Measurements from ENCODE around the gene ELFN2.

Gene ELFN2

DNA sequence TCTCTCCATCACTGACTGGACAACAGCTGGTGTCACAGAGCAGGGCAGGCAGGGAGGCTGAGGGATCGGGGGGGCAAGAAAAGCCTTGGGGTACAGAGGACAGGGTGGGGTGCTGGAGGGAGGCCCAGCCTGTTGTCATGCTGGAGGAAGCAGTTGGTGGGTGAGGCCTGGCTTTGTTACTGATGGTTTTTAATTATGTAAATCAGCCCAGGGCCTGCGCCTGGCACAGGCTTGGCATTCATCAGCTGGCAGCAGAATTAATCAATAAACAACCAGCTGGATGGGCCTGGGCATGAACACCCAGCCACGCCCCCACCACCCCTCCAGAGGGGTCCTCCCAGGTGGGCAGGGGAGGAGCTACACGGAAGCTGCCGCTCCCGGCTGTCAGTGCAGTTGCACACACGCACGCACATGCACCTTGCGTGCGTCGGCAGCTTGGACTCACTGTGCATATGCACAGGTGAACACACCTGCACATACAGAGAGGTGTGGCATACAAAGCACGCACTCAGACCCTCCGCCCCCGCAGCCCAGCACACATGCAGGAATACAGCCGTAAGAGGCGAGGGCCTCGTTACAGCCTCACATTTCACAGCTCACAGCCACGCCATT, 21.3 kb upstream of the ELFN2 start:
- POLR2A ChIA-PET = no interaction called here
- H3K9me3 ChIP-seq (ENCODE audit: control extremely low read depth in 1 of 5, control insufficient read depth in 4 of 5, insufficient read depth in 2 of 5, low read depth in 1 of 5, low read length in 4 of 5) = peaks cover 0 to 3% (median 0%) of the 10 kb centered on the region in 5 experiments

DNA sequence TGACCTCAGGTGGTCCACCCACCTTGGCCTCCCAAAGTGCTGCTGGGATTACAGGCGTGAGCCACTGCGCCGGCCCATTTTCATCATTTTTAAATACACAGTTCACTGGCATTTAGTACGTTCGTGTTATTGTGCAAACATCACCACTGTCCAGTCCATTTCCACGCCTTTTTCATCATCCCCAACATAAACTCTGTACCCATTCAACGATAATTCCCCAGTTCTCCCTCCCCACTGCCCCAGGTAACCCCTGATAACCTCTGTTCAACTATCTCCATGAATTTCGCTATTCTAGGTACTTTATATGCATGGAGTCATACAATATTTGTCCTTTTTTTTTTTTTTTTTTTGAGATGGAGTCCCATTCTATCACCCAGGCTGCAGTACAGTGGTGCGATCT, 18.2 kb upstream of the ELFN2 start:
- CTCF ChIA-PET = interaction anchor here (0.6 to 1.2 kb wide), 3 partner anchors 10 to 222 kb away, joined by 3 read pairs; no protein-coding TSS in a partner anchor
- Histone ChIP-seq H3K36me3 (ENCODE audit: control insufficient read depth in 4 of 4, insufficient read depth in 4 of 4, low read length in 3 of 4) (no peaks in the 10 kb centered on the region), H3K4me1 (ENCODE audit: control extremely low read depth in 1 of 4, control insufficient read depth in 4 of 4, insufficient read depth in 4 of 4, low read length in 3 of 4) (peaks cover 0 to 15% (median 8%) of the 10 kb centered on the region in 4 experiments), H3K4me3 (ENCODE audit: control insufficient read depth in 1 of 7, extremely low read depth in 1 of 7, insufficient read depth in 4 of 7, low read depth in 2 of 7, low read length in 6 of 7) (no peak overlapping the region), H3K27ac (ENCODE audit: insufficient read depth in 1 of 2, low read depth in 1 of 2, low read length in 2 of 2, poor library complexity in 1 of 2, severe bottlenecking in 2 of 2) (no peak overlapping the region), H3K9me3 (ENCODE audit: control extremely low read depth in 1 of 5, control insufficient read depth in 4 of 5, insufficient read depth in 2 of 5, low read depth in 1 of 5, low read length in 4 of 5) (peaks cover 0 to 5% (median 3%) of the 10 kb centered on the region in 5 experiments), H3K27me3 (replicated peaks in 2 of 5; ENCODE audit: control insufficient read depth in 4 of 5, insufficient read depth in 5 of 5, low read length in 4 of 5) (peaks cover 0 to 6% (median 0%) of the 10 kb centered on the region in 5 experiments)
- 97% methylated on average over 7 of the region's 9 CpGs for WGBS (ENCODE audit: insufficient coverage)
- no peak for DNase-seq
- POLR2A ChIA-PET = no interaction called here

More for the DNA sequence above, 21.3 kb upstream of the ELFN2 start:
- peaks cover 0 to 4% (median 0%) of the 10 kb centered on the region in 5 experiments for H3K27me3 ChIP-seq (replicated peaks in 2 of 5; ENCODE audit: control insufficient read depth in 4 of 5, insufficient read depth in 5 of 5, low read length in 4 of 5)
- WGBS (ENCODE audit: insufficient coverage) = 95% methylated on average over 17 of the region's 18 CpGs
- CTCF ChIA-PET = interaction anchor here (1.6 to 3.1 kb wide), 6 partner anchors 10 to 132 kb away, joined by 3 to 23 read pairs (median 6); no protein-coding TSS in a partner anchor
- no peak for DNase-seq
- H3K27ac ChIP-seq (ENCODE audit: insufficient read depth in 1 of 2, low read depth in 1 of 2, low read length in 2 of 2, poor library complexity in 1 of 2, severe bottlenecking in 2 of 2) = no peak overlapping the region
- H3K4me3 ChIP-seq (ENCODE audit: control insufficient read depth in 1 of 7, extremely low read depth in 1 of 7, insufficient read depth in 4 of 7, low read depth in 2 of 7, low read length in 6 of 7) = no peak overlapping the region
- H3K4me1 ChIP-seq (ENCODE audit: control extremely low read depth in 1 of 4, control insufficient read depth in 4 of 4, insufficient read depth in 4 of 4, low read length in 3 of 4) = peaks cover 0 to 16% (median 8%) of the 10 kb centered on the region in 4 experiments
- no peaks in the 10 kb centered on the region for H3K36me3 ChIP-seq (ENCODE audit: control insufficient read depth in 4 of 4, insufficient read depth in 4 of 4, low read length in 3 of 4)

DNA sequence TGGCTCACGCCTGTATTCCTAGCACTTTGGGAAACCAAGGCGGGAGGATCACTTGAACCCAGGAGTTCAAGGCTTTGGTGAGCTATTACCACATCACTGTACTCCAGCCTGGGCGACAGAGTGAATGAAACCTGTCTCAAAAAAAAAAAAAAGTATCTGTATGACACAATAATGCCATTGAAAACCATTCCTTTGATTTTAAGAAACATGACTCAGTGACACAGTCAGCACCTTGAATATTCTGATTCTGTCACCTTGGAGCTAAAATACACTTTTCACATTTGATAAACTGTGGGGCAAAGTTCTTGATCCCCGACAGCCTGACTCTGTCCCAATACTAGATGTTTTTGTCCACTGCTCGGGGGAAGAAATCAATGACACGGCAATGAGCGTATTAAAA, 16.7 kb upstream of the ELFN2 start:
- DNase-seq = no peak
- H3K27ac ChIP-seq (ENCODE audit: insufficient read depth in 1 of 2, low read depth in 1 of 2, low read length in 2 of 2, poor library complexity in 1 of 2, severe bottlenecking in 2 of 2) = no peak overlapping the region
- WGBS (ENCODE audit: insufficient coverage) = 100% methylated on average over 7 of the region's 7 CpGs

DNA sequence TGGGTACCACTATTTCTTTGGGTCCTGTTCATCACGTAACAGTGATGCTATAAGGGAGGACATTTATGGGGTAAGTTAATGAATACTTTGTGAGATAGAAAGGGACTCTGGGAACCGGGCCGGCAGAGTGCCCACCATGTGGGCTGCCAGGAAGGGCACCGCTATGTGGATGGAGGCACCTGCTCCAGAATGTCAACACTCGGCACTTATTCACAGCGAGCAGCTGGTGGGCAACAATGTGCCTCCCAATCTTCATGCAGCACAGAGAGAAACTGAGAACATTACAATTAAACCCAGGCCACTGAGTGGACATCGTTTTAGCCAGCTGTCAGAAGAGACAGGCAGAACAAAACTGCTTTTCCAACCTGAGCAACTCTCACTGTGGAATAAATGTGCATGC, 15.8 kb upstream of the ELFN2 start:
- 93% methylated on average over 7 of the region's 7 CpGs for WGBS (ENCODE audit: insufficient coverage)
- H3K27me3 ChIP-seq (replicated peaks in 2 of 5; ENCODE audit: control insufficient read depth in 4 of 5, insufficient read depth in 5 of 5, low read length in 4 of 5) = peaks cover 0 to 6% (median 0%) of the 10 kb centered on the region in 5 experiments

More for the DNA sequence above, 16.7 kb upstream of the ELFN2 start:
- no peak overlapping the region for H3K4me3 ChIP-seq (ENCODE audit: control insufficient read depth in 1 of 7, extremely low read depth in 1 of 7, insufficient read depth in 4 of 7, low read depth in 2 of 7, low read length in 6 of 7)
- peaks cover 0 to 2% (median 0%) of the 10 kb centered on the region in 4 experiments for H3K4me1 ChIP-seq (ENCODE audit: control extremely low read depth in 1 of 4, control insufficient read depth in 4 of 4, insufficient read depth in 4 of 4, low read length in 3 of 4)
- H3K27me3 ChIP-seq (replicated peaks in 2 of 5; ENCODE audit: control insufficient read depth in 4 of 5, insufficient read depth in 5 of 5, low read length in 4 of 5) = peaks cover 0 to 6% (median 0%) of the 10 kb centered on the region in 5 experiments
- no peaks in the 10 kb centered on the region for H3K36me3 ChIP-seq (ENCODE audit: control insufficient read depth in 4 of 4, insufficient read depth in 4 of 4, low read length in 3 of 4)
- ChIA-PET CTCF (no interaction called here), POLR2A (no interaction called here)
- peaks cover 0 to 5% (median 3%) of the 10 kb centered on the region in 5 experiments for H3K9me3 ChIP-seq (ENCODE audit: control extremely low read depth in 1 of 5, control insufficient read depth in 4 of 5, insufficient read depth in 2 of 5, low read depth in 1 of 5, low read length in 4 of 5)

DNA sequence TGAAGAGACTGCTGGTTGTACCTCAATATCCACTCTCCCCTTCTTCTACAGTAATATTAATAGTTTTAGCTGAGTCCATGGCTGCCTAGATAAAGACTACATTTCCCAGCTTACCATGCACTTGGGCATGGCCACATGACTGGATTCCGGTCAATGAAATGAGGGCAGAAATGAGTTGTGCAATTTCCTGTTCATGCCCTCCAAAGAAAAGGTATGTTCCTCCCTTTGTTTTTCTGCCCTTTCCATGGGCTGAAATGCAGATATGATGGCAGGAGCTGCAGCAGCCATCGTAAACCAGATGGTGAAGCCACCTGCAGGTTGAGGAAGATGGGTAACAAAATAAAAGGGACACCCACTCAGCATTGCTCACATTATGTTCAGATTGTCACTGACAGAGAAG, 15.3 kb upstream of the ELFN2 start:
- ChIA-PET CTCF (interaction anchor here (0.9 to 1.4 kb wide), 2 partner anchors 12 to 14 kb away, joined by 3 to 6 read pairs; no protein-coding TSS in a partner anchor), POLR2A (no interaction called here)
- no CpG with 5 or more reads among the region's 2 CpGs for WGBS (ENCODE audit: insufficient coverage)
- peaks cover 0 to 6% (median 0%) of the 10 kb centered on the region in 5 experiments for H3K27me3 ChIP-seq (replicated peaks in 2 of 5; ENCODE audit: control insufficient read depth in 4 of 5, insufficient read depth in 5 of 5, low read length in 4 of 5)
- H3K4me1 ChIP-seq (ENCODE audit: control extremely low read depth in 1 of 4, control insufficient read depth in 4 of 4, insufficient read depth in 4 of 4, low read length in 3 of 4) = no peaks in the 10 kb centered on the region
- H3K4me3 ChIP-seq (ENCODE audit: control insufficient read depth in 1 of 7, extremely low read depth in 1 of 7, insufficient read depth in 4 of 7, low read depth in 2 of 7, low read length in 6 of 7) = no peak overlapping the region
- H3K36me3 ChIP-seq (ENCODE audit: control insufficient read depth in 4 of 4, insufficient read depth in 4 of 4, low read length in 3 of 4) = no peaks in the 10 kb centered on the region
- no peak overlapping the region for H3K27ac ChIP-seq (ENCODE audit: insufficient read depth in 1 of 2, low read depth in 1 of 2, low read length in 2 of 2, poor library complexity in 1 of 2, severe bottlenecking in 2 of 2)
- DNase-seq = peak in 1 of 3 donors; percentile 39
- H3K9me3 ChIP-seq (ENCODE audit: control extremely low read depth in 1 of 5, control insufficient read depth in 4 of 5, insufficient read depth in 2 of 5, low read depth in 1 of 5, low read length in 4 of 5) = peaks cover 0 to 5% (median 3%) of the 10 kb centered on the region in 5 experiments

More for the DNA sequence above, 15.8 kb upstream of the ELFN2 start:
- no peak overlapping the region for H3K4me3 ChIP-seq (ENCODE audit: control insufficient read depth in 1 of 7, extremely low read depth in 1 of 7, insufficient read depth in 4 of 7, low read depth in 2 of 7, low read length in 6 of 7)
- H3K9me3 ChIP-seq (ENCODE audit: control extremely low read depth in 1 of 5, control insufficient read depth in 4 of 5, insufficient read depth in 2 of 5, low read depth in 1 of 5, low read length in 4 of 5) = peaks cover 0 to 5% (median 3%) of the 10 kb centered on the region in 5 experiments
- no peak for DNase-seq
- H3K27ac ChIP-seq (ENCODE audit: insufficient read depth in 1 of 2, low read depth in 1 of 2, low read length in 2 of 2, poor library complexity in 1 of 2, severe bottlenecking in 2 of 2) = no peak overlapping the region
- no peaks in the 10 kb centered on the region for H3K36me3 ChIP-seq (ENCODE audit: control insufficient read depth in 4 of 4, insufficient read depth in 4 of 4, low read length in 3 of 4)
- CTCF ChIA-PET = interaction anchor here (1.4 kb wide), 1 partner anchor 13 kb away, joined by 6 read pairs; no protein-coding TSS in a partner anchor
- H3K4me1 ChIP-seq (ENCODE audit: control extremely low read depth in 1 of 4, control insufficient read depth in 4 of 4, insufficient read depth in 4 of 4, low read length in 3 of 4) = no peaks in the 10 kb centered on the region
- POLR2A ChIA-PET = no interaction called here

DNA sequence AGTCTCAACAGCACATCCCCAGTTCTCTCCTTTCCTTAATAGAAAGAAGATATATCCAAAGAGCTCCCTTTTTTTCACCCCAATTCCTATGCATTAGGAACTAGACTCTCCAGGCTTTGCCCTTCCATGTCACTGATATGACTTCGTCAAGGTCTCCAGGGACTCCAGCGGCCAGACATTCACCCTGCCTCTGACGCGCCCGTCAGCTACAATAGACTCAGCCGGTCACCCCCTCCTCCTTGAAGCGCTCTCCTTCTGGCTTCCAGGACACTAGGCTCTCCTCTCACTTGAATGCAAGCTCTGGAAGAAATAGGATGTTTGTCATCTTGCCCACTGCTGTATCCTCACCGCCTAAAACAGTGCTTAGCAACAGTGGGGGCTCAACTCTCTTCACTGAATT, 14.9 kb upstream of the ELFN2 start:
- Histone ChIP-seq H3K4me3 (ENCODE audit: control insufficient read depth in 1 of 7, extremely low read depth in 1 of 7, insufficient read depth in 4 of 7, low read depth in 2 of 7, low read length in 6 of 7) (no peak overlapping the region), H3K9me3 (ENCODE audit: control extremely low read depth in 1 of 5, control insufficient read depth in 4 of 5, insufficient read depth in 2 of 5, low read depth in 1 of 5, low read length in 4 of 5) (peaks cover 0 to 5% (median 3%) of the 10 kb centered on the region in 5 experiments), H3K36me3 (ENCODE audit: control insufficient read depth in 4 of 4, insufficient read depth in 4 of 4, low read length in 3 of 4) (no peaks in the 10 kb centered on the region), H3K4me1 (ENCODE audit: control extremely low read depth in 1 of 4, control insufficient read depth in 4 of 4, insufficient read depth in 4 of 4, low read length in 3 of 4) (no peaks in the 10 kb centered on the region), H3K27me3 (replicated peaks in 2 of 5; ENCODE audit: control insufficient read depth in 4 of 5, insufficient read depth in 5 of 5, low read length in 4 of 5) (peaks cover 0 to 6% (median 0%) of the 10 kb centered on the region in 5 experiments), H3K27ac (ENCODE audit: insufficient read depth in 1 of 2, low read depth in 1 of 2, low read length in 2 of 2, poor library complexity in 1 of 2, severe bottlenecking in 2 of 2) (no peak overlapping the region)
- ChIA-PET POLR2A (no interaction called here), CTCF (interaction anchor here (0.9 to 2.3 kb wide), 3 partner anchors 12 to 16 kb away, joined by 3 to 6 read pairs (median 5); no protein-coding TSS in a partner anchor)
- no peak for DNase-seq
- 96% methylated on average over 7 of the region's 8 CpGs for WGBS (ENCODE audit: insufficient coverage)

DNA sequence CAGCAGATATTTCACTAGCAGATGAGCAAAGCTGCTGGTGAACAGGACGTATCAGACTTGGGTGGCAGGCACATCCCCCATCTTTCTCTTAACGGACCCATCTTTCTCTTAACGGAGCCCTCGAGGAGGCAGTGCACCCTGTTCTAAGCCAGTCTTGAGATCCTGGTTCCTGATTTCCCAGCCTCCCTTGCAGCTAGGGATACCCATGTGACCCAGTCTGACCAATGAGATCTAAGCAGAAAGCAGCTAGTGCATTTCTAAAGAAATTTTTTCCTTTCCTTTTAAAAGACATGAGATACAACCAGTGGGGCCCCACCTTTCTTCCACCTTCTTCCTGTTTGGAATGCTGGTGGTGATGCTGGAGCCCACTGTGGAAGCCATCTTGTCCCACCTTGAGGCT, 13.6 kb upstream of the ELFN2 start:
- peaks cover 0 to 6% (median 0%) of the 10 kb centered on the region in 5 experiments for H3K27me3 ChIP-seq (replicated peaks in 2 of 5; ENCODE audit: control insufficient read depth in 4 of 5, insufficient read depth in 5 of 5, low read length in 4 of 5)
- no peaks in the 10 kb centered on the region for H3K36me3 ChIP-seq (ENCODE audit: control insufficient read depth in 4 of 4, insufficient read depth in 4 of 4, low read length in 3 of 4)
- H3K4me1 ChIP-seq (ENCODE audit: control extremely low read depth in 1 of 4, control insufficient read depth in 4 of 4, insufficient read depth in 4 of 4, low read length in 3 of 4) = no peaks in the 10 kb centered on the region
- no peak overlapping the region for H3K4me3 ChIP-seq (ENCODE audit: control insufficient read depth in 1 of 7, extremely low read depth in 1 of 7, insufficient read depth in 4 of 7, low read depth in 2 of 7, low read length in 6 of 7)
- 96% methylated on average over 4 of the region's 4 CpGs for WGBS (ENCODE audit: insufficient coverage)
- no peak for DNase-seq
- ChIA-PET POLR2A (no interaction called here), CTCF (interaction anchor here (1.0 to 2.3 kb wide), 6 partner anchors 11 to 142 kb away, joined by 3 to 8 read pairs (median 4); no protein-coding TSS in a partner anchor)
- H3K9me3 ChIP-seq (ENCODE audit: control extremely low read depth in 1 of 5, control insufficient read depth in 4 of 5, insufficient read depth in 2 of 5, low read depth in 1 of 5, low read length in 4 of 5) = peaks cover 0 to 5% (median 3%) of the 10 kb centered on the region in 5 experiments
- no peak overlapping the region for H3K27ac ChIP-seq (ENCODE audit: insufficient read depth in 1 of 2, low read depth in 1 of 2, low read length in 2 of 2, poor library complexity in 1 of 2, severe bottlenecking in 2 of 2)

Data from common myeloid progenitor, CD34-positive (primary cell).